ENCODE results near the gene FAM83C. TPM values are rescaled to one million over a fixed set of nuclear protein-coding genes. Genes with fewer than 3 reads are reported as not detected.

Gene FAM83C
- total RNA-seq, 2 experiments from 2014 or later = not detected

GRCh38 chr20:35295674-35296073, 3.4 kb upstream of the FAM83C start:
- CTCF ChIA-PET = no interaction called here
- Mint-ChIP-seq H3K27me3 (no peaks in the 10 kb centered on the region), H3K4me3 (no peak overlapping the region), H3K4me1 (ENCODE audit: low read depth) (no peaks in the 10 kb centered on the region), H3K36me3 (ENCODE audit: low read depth) (no peaks in the 10 kb centered on the region), H3K27ac (no peak overlapping the region), H3K9me3 (no peaks in the 10 kb centered on the region)
- DNase-seq (no peak), ATAC-seq (ENCODE audit: poor library complexity) (no peak)
- no peak overlapping the region for H3K27ac ChIP-seq (ENCODE audit: low read depth in 1 of 2, low read length in 2 of 2)
- H3K9me3 ChIP-seq (ENCODE audit: control insufficient read depth in 1 of 2, insufficient read depth in 1 of 2, low read length in 2 of 2) = no peaks in the 10 kb centered on the region
- H3K4me3 ChIP-seq (ENCODE audit: low read length) = no peak overlapping the region
- POLR2A ChIA-PET = interaction anchor here (0.6 kb wide), 1 partner anchor 195 kb away, joined by 3 read pairs; no protein-coding TSS in a partner anchor
- H3K27me3 ChIP-seq (ENCODE audit: control insufficient read depth in 1 of 2, insufficient read depth in 2 of 2, low read length in 2 of 2) = no peaks in the 10 kb centered on the region
- TF ChIP-seq, protein P1, sequence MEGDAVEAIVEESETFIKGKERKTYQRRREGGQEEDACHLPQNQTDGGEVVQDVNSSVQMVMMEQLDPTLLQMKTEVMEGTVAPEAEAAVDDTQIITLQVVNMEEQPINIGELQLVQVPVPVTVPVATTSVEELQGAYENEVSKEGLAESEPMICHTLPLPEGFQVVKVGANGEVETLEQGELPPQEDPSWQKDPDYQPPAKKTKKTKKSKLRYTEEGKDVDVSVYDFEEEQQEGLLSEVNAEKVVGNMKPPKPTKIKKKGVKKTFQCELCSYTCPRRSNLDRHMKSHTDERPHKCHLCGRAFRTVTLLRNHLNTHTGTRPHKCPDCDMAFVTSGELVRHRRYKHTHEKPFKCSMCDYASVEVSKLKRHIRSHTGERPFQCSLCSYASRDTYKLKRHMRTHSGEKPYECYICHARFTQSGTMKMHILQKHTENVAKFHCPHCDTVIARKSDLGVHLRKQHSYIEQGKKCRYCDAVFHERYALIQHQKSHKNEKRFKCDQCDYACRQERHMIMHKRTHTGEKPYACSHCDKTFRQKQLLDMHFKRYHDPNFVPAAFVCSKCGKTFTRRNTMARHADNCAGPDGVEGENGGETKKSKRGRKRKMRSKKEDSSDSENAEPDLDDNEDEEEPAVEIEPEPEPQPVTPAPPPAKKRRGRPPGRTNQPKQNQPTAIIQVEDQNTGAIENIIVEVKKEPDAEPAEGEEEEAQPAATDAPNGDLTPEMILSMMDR (IDR thresholded peaks at IDR 0.05) = no peak
- intact Hi-C loops (cut with DNase I, micrococcal nuclease) = no loop called here
- no peaks in the 10 kb centered on the region for H3K36me3 ChIP-seq (ENCODE audit: insufficient read depth, low read length)
- H3K4me1 ChIP-seq (ENCODE audit: insufficient read depth, low read length) = no peaks in the 10 kb centered on the region

GRCh38 chr20:35295058-35295457, 2.8 kb upstream of the FAM83C start:
- H3K4me1 ChIP-seq (ENCODE audit: insufficient read depth, low read length) = no peaks in the 10 kb centered on the region
- CTCF ChIA-PET = interaction anchor here (0.7 kb wide), 1 partner anchor 53 kb away, joined by 3 read pairs; no protein-coding TSS in a partner anchor
- H3K4me1 Mint-ChIP-seq (ENCODE audit: low read depth) = no peaks in the 10 kb centered on the region
- no peaks in the 10 kb centered on the region for H3K36me3 Mint-ChIP-seq (ENCODE audit: low read depth)
- no peaks in the 10 kb centered on the region for H3K27me3 Mint-ChIP-seq
- no peak for ATAC-seq (ENCODE audit: poor library complexity)
- H3K27ac ChIP-seq (ENCODE audit: low read depth in 1 of 2, low read length in 2 of 2) = no peak overlapping the region
- POLR2A ChIA-PET = interaction anchor here (0.6 kb wide), 1 partner anchor 196 kb away, joined by 3 read pairs; no protein-coding TSS in a partner anchor
- H3K36me3 ChIP-seq (ENCODE audit: insufficient read depth, low read length) = no peaks in the 10 kb centered on the region
- no peak overlapping the region for H3K27ac Mint-ChIP-seq
- no peak overlapping the region for H3K4me3 ChIP-seq (ENCODE audit: low read length)
- intact Hi-C loops (cut with DNase I, micrococcal nuclease) = no loop called here
- H3K4me3 Mint-ChIP-seq = no peak overlapping the region
- H3K9me3 ChIP-seq (ENCODE audit: control insufficient read depth in 1 of 2, insufficient read depth in 1 of 2, low read length in 2 of 2) = no peaks in the 10 kb centered on the region
- DNase-seq = no peak
- H3K27me3 ChIP-seq (ENCODE audit: control insufficient read depth in 1 of 2, insufficient read depth in 2 of 2, low read length in 2 of 2) = no peaks in the 10 kb centered on the region
- TF ChIP-seq, protein P1 (IDR thresholded peaks at IDR 0.05) = no peak
- no peaks in the 10 kb centered on the region for H3K9me3 Mint-ChIP-seq

DNA sequence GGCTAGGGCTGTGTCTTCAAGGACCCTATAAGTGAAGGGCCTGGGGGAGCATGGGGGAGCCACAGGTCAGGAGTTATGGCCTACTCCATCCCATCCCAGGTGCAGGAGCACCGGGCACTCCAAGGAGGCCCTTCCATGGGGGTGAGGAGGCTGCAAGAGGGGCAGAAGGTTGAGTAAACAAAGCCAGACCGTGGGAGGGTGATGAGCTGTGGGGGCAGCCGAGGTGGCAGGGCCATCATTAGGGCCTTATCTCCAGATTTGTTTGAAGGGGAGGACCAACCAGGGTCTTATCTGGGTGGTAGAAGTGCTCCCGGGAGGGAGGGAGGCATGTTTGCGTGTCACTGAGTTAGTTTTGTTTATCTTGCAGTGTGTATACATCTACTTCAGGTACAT, 2.1 kb upstream of the FAM83C start:
- H3K27ac ChIP-seq (ENCODE audit: low read depth in 1 of 2, low read length in 2 of 2) = no peak overlapping the region
- no peak for ATAC-seq (ENCODE audit: poor library complexity)
- H3K27ac Mint-ChIP-seq = no peak overlapping the region
- DNase-seq = no peak
- H3K9me3 Mint-ChIP-seq = no peaks in the 10 kb centered on the region
- no peaks in the 10 kb centered on the region for H3K4me1 ChIP-seq (ENCODE audit: insufficient read depth, low read length)
- TF ChIP-seq, protein P1 (IDR thresholded peaks at IDR 0.05) = no peak
- H3K9me3 ChIP-seq (ENCODE audit: control insufficient read depth in 1 of 2, insufficient read depth in 1 of 2, low read length in 2 of 2) = no peaks in the 10 kb centered on the region
- no peak overlapping the region for H3K4me3 Mint-ChIP-seq
- H3K27me3 ChIP-seq (ENCODE audit: control insufficient read depth in 1 of 2, insufficient read depth in 2 of 2, low read length in 2 of 2) = no peaks in the 10 kb centered on the region
- POLR2A ChIA-PET = no interaction called here
- no peaks in the 10 kb centered on the region for H3K36me3 ChIP-seq (ENCODE audit: insufficient read depth, low read length)
- no peaks in the 10 kb centered on the region for H3K4me1 Mint-ChIP-seq (ENCODE audit: low read depth)
- intact Hi-C loops (cut with DNase I, micrococcal nuclease) = no loop called here
- no peaks in the 10 kb centered on the region for H3K36me3 Mint-ChIP-seq (ENCODE audit: low read depth)
- CTCF ChIA-PET = interaction anchor here (0.7 kb wide), 1 partner anchor 52 kb away, joined by 3 read pairs; no protein-coding TSS in a partner anchor
- H3K27me3 Mint-ChIP-seq = no peaks in the 10 kb centered on the region
- no peak overlapping the region for H3K4me3 ChIP-seq (ENCODE audit: low read length)
